Caco-2 (cell line): Measurements from ENCODE around the gene BANP. TPM values are rescaled to one million over a fixed set of nuclear protein-coding genes. Genes with fewer than 3 reads are reported as not detected.

Source experiments
- BruUV-seq: library from RNA; stranded (reverse); fragments of 400-500 nt; replicated peaks from 2 replicates; lab custom pipeline; 2021; lab: Mats Ljungman, UMichigan
- CTCF ChIA-PET: fragments of 300-600 bp; sonication (Branson Sonifier 250); formaldehyde crosslinking; loops from one replicate; lab custom pipeline; 2022; ENCODE audit warnings: antibody characterized with exemption; lab: Charles Lee
- POLR2A ChIA-PET: fragments of 300-600 bp; sonication (Branson Sonifier 250); formaldehyde crosslinking; loops from one replicate; lab custom pipeline; 2022; ENCODE audit warnings: antibody characterized with exemption; lab: Charles Lee
- DNase-seq, 2 experiments: peaks; one replicate each; pipeline versions ENCODE4 v3.0.0 to v3.0.0-alpha.2; 2020 to 2022
- H3K27me3 ChIP-seq: replicated peaks from 2 replicates; pipeline ENCODE4 v1.6.0; 2011; ENCODE audit warnings: low read length; ENCODE audit not compliant: control insufficient read depth, insufficient read depth
- H3K36me3 ChIP-seq: 2 replicates; pipeline ENCODE4 v1.5.1; 2011; ENCODE audit warnings: low read length; ENCODE audit not compliant: control insufficient read depth, insufficient read depth
- H3K4me1 ChIP-seq: fragments of 250-450 bp; sonication (Bioruptor Pico); 2 replicates; pipeline ENCODE4 v1.5.1; 2020; ENCODE audit warnings: mild to moderate bottlenecking
- H3K4me3 ChIP-seq: 2 replicates; pipeline ENCODE4 v1.5.1; 2011; ENCODE audit warnings: low read depth, mild to moderate bottlenecking, control low read depth, low read length
- H3K9me3 ChIP-seq: fragments of 250-450 bp; sonication (Bioruptor Pico); 2 replicates; pipeline ENCODE4 v1.5.1; 2020; ENCODE audit warnings: mild to moderate bottlenecking, moderate library complexity
- H3K27ac Mint-ChIP-seq: one replicate; pipeline ENCODE4 v1.8.0; 2022; ENCODE audit warnings: mixed read lengths; ENCODE audit not compliant: unreplicated experiment
- H3K27me3 Mint-ChIP-seq: one replicate; pipeline ENCODE4 v1.8.0; 2022; ENCODE audit warnings: mixed read lengths; ENCODE audit not compliant: insufficient read depth, unreplicated experiment
- H3K36me3 Mint-ChIP-seq: one replicate; pipeline ENCODE4 v1.8.0; 2022; ENCODE audit warnings: mild to moderate bottlenecking, mixed read lengths; ENCODE audit not compliant: insufficient read depth, unreplicated experiment
- H3K4me1 Mint-ChIP-seq: one replicate; pipeline ENCODE4 v1.8.0; 2022; ENCODE audit warnings: low read depth, mixed read lengths; ENCODE audit not compliant: unreplicated experiment
- H3K4me3 Mint-ChIP-seq: one replicate; pipeline ENCODE4 v1.8.0; 2022; ENCODE audit warnings: mild to moderate bottlenecking, moderate library complexity, mixed read lengths; ENCODE audit not compliant: unreplicated experiment
- H3K9me3 Mint-ChIP-seq: one replicate; pipeline ENCODE4 v1.8.0; 2022; ENCODE audit warnings: mixed read lengths; ENCODE audit not compliant: unreplicated experiment
- intact Hi-C: fragments of 100-400 bp; cut with micrococcal nuclease; formaldehyde crosslinking; loops from one replicate; pipeline ENCODE4 v1.10.0; 2022; ENCODE audit not compliant: unreplicated experiment
- total RNA-seq: library from RNA; stranded (reverse); gene quantifications from 2 replicates; pipeline ENCODE4 v1.2.3, GENCODE V29; 2022
- TF ChIP-seq, protein P1 (sequence below), 2 experiments: fragments of 200-600 bp in 1 of 2; IDR thresholded peaks; 1 replicate in 1 of 2; 2 replicates in 1 of 2; pipeline versions ENCODE4 v1.5.1 to v1.8.0; 2011 to 2022; ENCODE audit warnings: antibody characterized with exemption in 1 of 2, control low read depth in 1 of 2, inconsistent platforms in 1 of 2, low read depth in 1 of 2, low read length in 1 of 2, mild to moderate bottlenecking in 1 of 2, moderate library complexity in 1 of 2; ENCODE audit not compliant: insufficient read depth in 1 of 2, severe bottlenecking in 1 of 2, unreplicated experiment in 1 of 2

The BANP gene
- total RNA-seq, 1 experiment from 2014 or later: 44.4 TPM

DNA sequence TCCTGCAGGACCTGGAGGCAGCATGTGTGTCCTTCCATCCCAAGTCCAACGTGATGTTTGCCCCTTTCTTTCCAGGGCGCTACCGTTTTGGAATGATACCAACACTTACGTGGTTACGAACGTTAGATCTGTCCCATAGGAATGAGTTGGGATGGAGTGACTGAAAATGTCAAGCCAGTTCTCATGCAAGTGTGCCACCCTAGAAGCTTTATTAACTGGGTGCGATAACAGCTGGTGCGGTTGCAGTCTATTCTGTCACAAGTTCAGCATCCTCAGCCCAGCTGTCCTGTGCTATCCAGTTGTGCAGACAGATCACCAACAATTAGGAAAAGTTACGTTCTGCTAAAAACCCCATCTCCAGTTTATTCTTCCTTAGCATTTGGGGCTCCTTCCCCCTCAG lies 52.5 kb downstream of the BANP start:
- no peaks in the 10 kb centered on the region for H3K27me3 ChIP-seq
- Mint-ChIP-seq H3K4me1 (no peaks in the 10 kb centered on the region), H3K36me3 (peaks cover 23% of the 10 kb centered on the region), H3K4me3 (no peak overlapping the region), H3K27ac (no peak overlapping the region), H3K27me3 (no peaks in the 10 kb centered on the region), H3K9me3 (no peaks in the 10 kb centered on the region)
- H3K4me3 ChIP-seq: no peak overlapping the region
- H3K4me1 ChIP-seq: no peaks in the 10 kb centered on the region
- ChIA-PET CTCF (interaction anchor here (0.7 kb wide), 1 partner anchor 235 kb away, joined by 4 read pairs; no protein-coding TSS in a partner anchor), POLR2A (no interaction called here)
- intact Hi-C loops: no loop called here
- BruUV-seq: no TSS peak
- no peaks in the 10 kb centered on the region for H3K9me3 ChIP-seq
- H3K36me3 ChIP-seq: no peaks in the 10 kb centered on the region
- TF ChIP-seq, protein P1, sequence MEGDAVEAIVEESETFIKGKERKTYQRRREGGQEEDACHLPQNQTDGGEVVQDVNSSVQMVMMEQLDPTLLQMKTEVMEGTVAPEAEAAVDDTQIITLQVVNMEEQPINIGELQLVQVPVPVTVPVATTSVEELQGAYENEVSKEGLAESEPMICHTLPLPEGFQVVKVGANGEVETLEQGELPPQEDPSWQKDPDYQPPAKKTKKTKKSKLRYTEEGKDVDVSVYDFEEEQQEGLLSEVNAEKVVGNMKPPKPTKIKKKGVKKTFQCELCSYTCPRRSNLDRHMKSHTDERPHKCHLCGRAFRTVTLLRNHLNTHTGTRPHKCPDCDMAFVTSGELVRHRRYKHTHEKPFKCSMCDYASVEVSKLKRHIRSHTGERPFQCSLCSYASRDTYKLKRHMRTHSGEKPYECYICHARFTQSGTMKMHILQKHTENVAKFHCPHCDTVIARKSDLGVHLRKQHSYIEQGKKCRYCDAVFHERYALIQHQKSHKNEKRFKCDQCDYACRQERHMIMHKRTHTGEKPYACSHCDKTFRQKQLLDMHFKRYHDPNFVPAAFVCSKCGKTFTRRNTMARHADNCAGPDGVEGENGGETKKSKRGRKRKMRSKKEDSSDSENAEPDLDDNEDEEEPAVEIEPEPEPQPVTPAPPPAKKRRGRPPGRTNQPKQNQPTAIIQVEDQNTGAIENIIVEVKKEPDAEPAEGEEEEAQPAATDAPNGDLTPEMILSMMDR (IDR thresholded peaks at IDR 0.05; ENCODE audit: insufficient read depth in 1 of 2, low read depth in 1 of 2, low read length in 1 of 2, severe bottlenecking in 1 of 2, unreplicated experiment in 1 of 2): no peak
- DNase-seq: no peak

DNA sequence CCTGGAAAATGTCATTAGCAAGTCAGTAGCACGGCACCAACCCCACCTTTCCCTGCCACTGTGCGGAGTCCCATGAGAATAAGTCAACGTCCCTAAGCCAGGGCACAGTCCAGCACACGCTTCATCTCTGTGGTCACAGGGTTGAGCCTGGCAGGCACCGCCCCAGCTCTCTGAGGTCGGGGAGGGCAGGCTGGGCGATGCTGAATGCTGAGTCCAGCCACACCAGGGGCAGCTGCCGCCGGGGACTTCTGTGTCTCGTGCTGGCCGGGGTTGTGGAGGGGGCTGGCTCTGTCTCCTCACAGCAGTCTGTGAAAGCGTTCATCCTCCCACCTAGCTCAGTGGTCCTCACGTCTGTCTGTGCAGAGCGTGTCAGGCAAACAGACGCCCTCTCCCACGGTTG lies 53.2 kb downstream of the BANP start:
- Histone ChIP-seq H3K9me3 (no peaks in the 10 kb centered on the region), H3K36me3 (no peaks in the 10 kb centered on the region), H3K4me3 (no peak overlapping the region), H3K4me1 (no peaks in the 10 kb centered on the region), H3K27me3 (no peaks in the 10 kb centered on the region)
- Mint-ChIP-seq H3K36me3 (peaks cover 23% of the 10 kb centered on the region), H3K27me3 (no peaks in the 10 kb centered on the region), H3K4me1 (no peaks in the 10 kb centered on the region), H3K9me3 (no peaks in the 10 kb centered on the region), H3K27ac (no peak overlapping the region), H3K4me3 (no peak overlapping the region)
- ChIA-PET CTCF (no interaction called here), POLR2A (no interaction called here)
- TF ChIP-seq, protein P1 (IDR thresholded peaks at IDR 0.05; ENCODE audit: insufficient read depth in 1 of 2, low read depth in 1 of 2, low read length in 1 of 2, severe bottlenecking in 1 of 2, unreplicated experiment in 1 of 2): no peak
- intact Hi-C loops: no loop called here
- DNase-seq: no peak
- BruUV-seq: no TSS peak

GRCh38 chr16:88005181-88005581 lies 53.9 kb downstream of the BANP start:
- Mint-ChIP-seq H3K9me3 (no peaks in the 10 kb centered on the region), H3K4me1 (no peaks in the 10 kb centered on the region), H3K4me3 (no peak overlapping the region), H3K27ac (no peak overlapping the region), H3K36me3 (peaks cover 23% of the 10 kb centered on the region), H3K27me3 (no peaks in the 10 kb centered on the region)
- Histone ChIP-seq H3K4me1 (no peaks in the 10 kb centered on the region), H3K9me3 (no peaks in the 10 kb centered on the region), H3K36me3 (peaks cover 1% of the 10 kb centered on the region; the same call in 1 of the 2 replicates), H3K4me3 (no peak overlapping the region), H3K27me3 (no peaks in the 10 kb centered on the region)
- TF ChIP-seq, protein P1 (IDR thresholded peaks at IDR 0.05; ENCODE audit: insufficient read depth in 1 of 2, low read depth in 1 of 2, low read length in 1 of 2, severe bottlenecking in 1 of 2, unreplicated experiment in 1 of 2): peak in 1 of 2 experiments; percentile 23
- DNase-seq: no peak
- BruUV-seq: no TSS peak
- intact Hi-C loops: no loop called here
- ChIA-PET POLR2A (no interaction called here), CTCF (no interaction called here)
